Upper lobe of left lung (tissue), 4 donors: Measurements from ENCODE around the gene KRT1.

Experiments
- CTCF ChIP-seq, 6 experiments: fragments of 450-650 bp in 4 of 6; fragments of 200-600 bp in 2 of 6; sonication (generic) in 2 of 6; IDR thresholded peaks; one replicate each; pipeline ENCODE4 v1.5.1; 2016 to 2019; ENCODE audit warnings: antibody characterized with exemption in 6 of 6
- EP300 ChIP-seq, 4 donors: sonication (generic); formaldehyde crosslinking; IDR thresholded peaks; one replicate each; pipeline ENCODE4 v1.5.1; 2017; ENCODE audit warnings: antibody characterized with exemption in 4 of 4, control low read depth in 2 of 4

- no peak for TF ChIP-seq EP300 (IDR thresholded peaks at IDR 0.05)
- no peak for TF ChIP-seq CTCF (IDR thresholded peaks at IDR 0.05)
These were observed 32.6 kb downstream of the KRT1 start for GRCh38 chr12:52647601-52648000.
